Neural cell (in vitro differentiated cells): Measurements from ENCODE around the gene EPB41.

Experiments used
- CTCF ChIP-seq: fragments of 450-650 bp; IDR thresholded peaks from 2 replicates; pipeline ENCODE4 v1.5.1; 2014; ENCODE audit warnings: antibody characterized with exemption, mild to moderate bottlenecking, moderate library complexity; ENCODE audit not compliant: poor library complexity, severe bottlenecking
- EP300 ChIP-seq: fragments of 450-650 bp; conservative IDR thresholded peaks from 2 replicates; pipeline ENCODE4 v1.6.1; 2014; ENCODE audit warnings: antibody characterized with exemption, mild to moderate bottlenecking, moderate library complexity; ENCODE audit not compliant: poor library complexity, severe bottlenecking
- EZH2 ChIP-seq: fragments of 200-600, 300-800 bp; shearing (Covaris generic), sonication (generic); IDR thresholded peaks from 2 replicates; pipeline ENCODE4 v1.6.1; 2014; ENCODE audit warnings: antibody characterized with exemption, low read length, borderline replicate concordance, mild to moderate bottlenecking; ENCODE audit not compliant: insufficient read depth, poor library complexity, severe bottlenecking
- POLR2AphosphoS5 ChIP-seq: IDR thresholded peaks from 2 replicates; pipeline ENCODE4 v1.6.1; 2012
- RAD21 ChIP-seq: fragments of 450-650 bp; conservative IDR thresholded peaks from 2 replicates; pipeline ENCODE4 v1.6.1; 2014; ENCODE audit warnings: antibody characterized with exemption, mild to moderate bottlenecking, moderate library complexity
- REST ChIP-seq: IDR thresholded peaks from 2 replicates; pipeline ENCODE4 v1.6.1; 2012; ENCODE audit warnings: borderline replicate concordance
- SMC3 ChIP-seq: fragments of 450-650 bp; conservative IDR thresholded peaks from 2 replicates; pipeline ENCODE4 v1.6.1; 2014; ENCODE audit warnings: antibody characterized with exemption, mild to moderate bottlenecking, moderate library complexity; ENCODE audit not compliant: poor library complexity
- TAF1 ChIP-seq: IDR thresholded peaks from 2 replicates; pipeline ENCODE4 v1.6.1; 2012; ENCODE audit warnings: low read depth

- TF ChIP-seq CTCF (no peak), RAD21 (no peak), REST (no peak), SMC3 (no peak), POLR2AphosphoS5 (no peak), TAF1 (no peak), EP300 (no peak), EZH2 (no peak)
Measured at GRCh38 chr1:28890435-28890834, 23.9 kb upstream of the EPB41 start.
